Osteoblast (primary cell): ENCODE results near the gene NKD2. TPM values are rescaled to one million over a fixed set of nuclear protein-coding genes. Genes with fewer than 3 reads are reported as not detected.

Source experiments
- DNase-seq: peaks from one replicate; pipeline ENCODE4 v3.0.0; 2011; ENCODE audit warnings: low spot score, mixed read lengths; ENCODE audit not compliant: insufficient read length; ENCODE audit errors: missing footprints
- H2AFZ ChIP-seq: 2 replicates; pipeline ENCODE4 v1.6.0; 2011; ENCODE audit warnings: mild to moderate bottlenecking, low read length
- H3K27ac ChIP-seq: 2 replicates; pipeline ENCODE4 v1.5.1; 2011; ENCODE audit warnings: mild to moderate bottlenecking, low read depth, low read length, moderate library complexity
- H3K27me3 ChIP-seq: 2 replicates; pipeline ENCODE4 v1.6.0; 2012; ENCODE audit warnings: mild to moderate bottlenecking, control low read depth, inconsistent platforms, low read length, moderate library complexity; ENCODE audit not compliant: insufficient read depth
- H3K36me3 ChIP-seq: 2 replicates; pipeline ENCODE4 v1.5.1; 2011; ENCODE audit warnings: mild to moderate bottlenecking, low read length, control low read depth, moderate library complexity; ENCODE audit not compliant: insufficient read depth
- H3K4me1 ChIP-seq: 2 replicates; pipeline ENCODE4 v1.5.1; 2011; ENCODE audit warnings: mild to moderate bottlenecking, low read length, control low read depth, moderate library complexity; ENCODE audit not compliant: insufficient read depth
- H3K4me2 ChIP-seq: 2 replicates; pipeline ENCODE4 v1.6.0; 2011; ENCODE audit warnings: mild to moderate bottlenecking, low read length; ENCODE audit not compliant: insufficient read depth
- H3K4me3 ChIP-seq: fragments of 200-600 bp; sonication (generic); 3 replicates; pipeline ENCODE4 v1.5.1; 2012; ENCODE audit warnings: mild to moderate bottlenecking, low read length, inconsistent platforms; ENCODE audit not compliant: insufficient read depth
- H3K79me2 ChIP-seq: 2 replicates; pipeline ENCODE4 v1.6.0; 2012; ENCODE audit warnings: mild to moderate bottlenecking, low read length, control low read depth, inconsistent platforms; ENCODE audit not compliant: insufficient read depth
- H3K9me3 ChIP-seq: 2 replicates; pipeline ENCODE4 v1.5.1; 2011; ENCODE audit warnings: low read depth, low read length, control low read depth
- H4K20me1 ChIP-seq: 2 replicates; pipeline ENCODE4 v1.6.0; 2012; ENCODE audit warnings: mild to moderate bottlenecking, low read length, control low read depth; ENCODE audit not compliant: insufficient read depth
- total RNA-seq: library from RNA; depleted of rRNA; stranded (reverse); fragments of >200 nt; gene quantifications from 2 replicates; pipeline ENCODE4 v1.2.3, GENCODE V29; 2012
- TF ChIP-seq, protein P1 (sequence below): IDR thresholded peaks from 2 replicates; pipeline ENCODE4 v1.5.1; 2011; ENCODE audit warnings: mild to moderate bottlenecking, low read depth, low read length, moderate library complexity; ENCODE audit errors: extremely low read depth

The NKD2 gene
- total RNA-seq, 1 donor: under 0.01 TPM

DNA sequence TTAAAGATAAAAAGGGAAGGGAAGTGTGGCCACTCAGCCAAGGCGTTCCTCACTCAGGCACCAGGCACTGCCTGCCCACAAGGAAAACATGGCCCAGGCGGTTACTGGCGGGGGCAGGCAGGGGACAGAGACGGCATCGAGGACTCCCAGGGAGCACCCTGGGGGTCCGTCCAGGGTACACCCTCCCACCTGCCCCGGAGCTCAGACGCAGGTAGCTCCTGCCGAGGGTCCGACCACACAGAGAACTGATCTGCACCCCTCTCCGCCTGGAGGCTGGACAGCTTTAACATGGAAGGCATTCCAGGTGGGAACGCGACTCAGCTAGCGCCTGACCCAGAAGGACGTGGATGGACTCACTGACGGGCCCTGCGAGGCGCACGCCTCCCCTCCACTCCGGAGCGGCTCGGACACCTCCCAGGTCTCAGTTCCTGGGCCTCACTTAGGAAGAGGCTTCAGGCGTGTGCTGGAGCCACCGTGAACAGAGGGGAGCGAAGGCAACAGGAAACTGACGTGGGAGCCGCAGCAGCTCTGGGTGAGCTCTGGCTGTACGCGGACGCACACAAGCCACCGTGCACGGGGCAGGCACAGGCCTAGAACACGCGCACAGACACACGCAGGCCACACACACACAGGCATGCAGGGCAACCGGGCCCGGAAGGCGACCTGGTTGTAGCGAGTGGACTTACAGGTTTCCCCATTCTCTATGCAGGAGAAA, 47.5 kb downstream of the NKD2 start:
- Histone ChIP-seq H3K79me2 (no peaks in the 10 kb centered on the region), H2AFZ (no peak overlapping the region), H3K27me3 (no peaks in the 10 kb centered on the region), H3K9me3 (no peaks in the 10 kb centered on the region), H4K20me1 (no peaks in the 10 kb centered on the region), H3K27ac (no peak overlapping the region), H3K4me2 (no peak overlapping the region), H3K4me1 (no peaks in the 10 kb centered on the region), H3K36me3 (no peaks in the 10 kb centered on the region), H3K4me3 (no peak overlapping the region)
- peak; percentile 88 for DNase-seq
- TF ChIP-seq, protein P1, sequence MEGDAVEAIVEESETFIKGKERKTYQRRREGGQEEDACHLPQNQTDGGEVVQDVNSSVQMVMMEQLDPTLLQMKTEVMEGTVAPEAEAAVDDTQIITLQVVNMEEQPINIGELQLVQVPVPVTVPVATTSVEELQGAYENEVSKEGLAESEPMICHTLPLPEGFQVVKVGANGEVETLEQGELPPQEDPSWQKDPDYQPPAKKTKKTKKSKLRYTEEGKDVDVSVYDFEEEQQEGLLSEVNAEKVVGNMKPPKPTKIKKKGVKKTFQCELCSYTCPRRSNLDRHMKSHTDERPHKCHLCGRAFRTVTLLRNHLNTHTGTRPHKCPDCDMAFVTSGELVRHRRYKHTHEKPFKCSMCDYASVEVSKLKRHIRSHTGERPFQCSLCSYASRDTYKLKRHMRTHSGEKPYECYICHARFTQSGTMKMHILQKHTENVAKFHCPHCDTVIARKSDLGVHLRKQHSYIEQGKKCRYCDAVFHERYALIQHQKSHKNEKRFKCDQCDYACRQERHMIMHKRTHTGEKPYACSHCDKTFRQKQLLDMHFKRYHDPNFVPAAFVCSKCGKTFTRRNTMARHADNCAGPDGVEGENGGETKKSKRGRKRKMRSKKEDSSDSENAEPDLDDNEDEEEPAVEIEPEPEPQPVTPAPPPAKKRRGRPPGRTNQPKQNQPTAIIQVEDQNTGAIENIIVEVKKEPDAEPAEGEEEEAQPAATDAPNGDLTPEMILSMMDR: no peak

DNA sequence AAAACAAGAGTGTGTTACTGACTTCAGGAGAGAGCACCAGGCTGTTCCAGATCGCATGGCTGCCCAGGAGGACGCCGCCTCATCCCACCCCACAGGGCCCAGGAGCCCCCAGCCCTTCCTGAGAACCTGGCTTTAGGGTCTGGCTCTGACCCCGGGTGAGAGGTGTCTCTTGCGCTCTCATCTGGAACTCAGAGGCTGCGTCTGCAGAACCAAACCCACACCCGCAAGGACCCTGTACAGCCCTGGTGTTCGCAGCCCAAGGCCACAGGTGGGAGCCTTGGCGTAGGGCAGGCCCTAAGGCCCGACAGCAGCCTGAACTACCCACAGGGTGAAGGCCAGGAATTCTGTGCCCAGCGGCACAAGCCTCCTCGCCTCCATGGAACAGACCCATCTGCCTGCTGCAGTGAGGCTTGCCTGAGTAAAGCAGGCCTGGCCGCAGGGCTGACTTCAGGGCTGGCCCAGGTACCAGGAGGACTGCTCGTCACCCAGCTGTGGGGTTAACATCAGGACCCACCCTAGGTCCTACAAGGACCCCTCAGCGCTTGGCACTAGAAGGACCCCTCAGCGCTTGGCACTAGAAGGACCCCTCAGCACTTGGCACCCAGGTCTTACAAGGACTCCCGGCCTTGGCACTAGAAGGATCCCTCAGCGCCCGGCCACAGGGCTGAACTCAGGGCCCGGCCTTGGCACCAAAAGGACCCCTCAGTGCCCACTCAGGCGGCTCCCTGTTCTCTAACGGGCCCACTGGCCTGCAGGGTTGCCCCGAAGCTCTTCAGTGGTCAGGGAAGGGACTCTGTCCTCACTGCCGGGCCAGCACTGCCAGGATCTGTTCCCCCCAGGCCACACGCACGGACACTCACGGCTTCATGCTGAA, 48.2 kb downstream of the NKD2 start:
- H3K27ac ChIP-seq: no peak overlapping the region
- H4K20me1 ChIP-seq: no peaks in the 10 kb centered on the region
- H3K79me2 ChIP-seq: no peaks in the 10 kb centered on the region
- peak; percentile 91 for DNase-seq
- no peaks in the 10 kb centered on the region for H3K4me1 ChIP-seq
- H3K27me3 ChIP-seq: no peaks in the 10 kb centered on the region
- H3K4me3 ChIP-seq: no peak overlapping the region
- H2AFZ ChIP-seq: no peak overlapping the region
- H3K4me2 ChIP-seq: no peak overlapping the region
- no peaks in the 10 kb centered on the region for H3K36me3 ChIP-seq
- no peaks in the 10 kb centered on the region for H3K9me3 ChIP-seq
- TF ChIP-seq, protein P1: no peak

DNA sequence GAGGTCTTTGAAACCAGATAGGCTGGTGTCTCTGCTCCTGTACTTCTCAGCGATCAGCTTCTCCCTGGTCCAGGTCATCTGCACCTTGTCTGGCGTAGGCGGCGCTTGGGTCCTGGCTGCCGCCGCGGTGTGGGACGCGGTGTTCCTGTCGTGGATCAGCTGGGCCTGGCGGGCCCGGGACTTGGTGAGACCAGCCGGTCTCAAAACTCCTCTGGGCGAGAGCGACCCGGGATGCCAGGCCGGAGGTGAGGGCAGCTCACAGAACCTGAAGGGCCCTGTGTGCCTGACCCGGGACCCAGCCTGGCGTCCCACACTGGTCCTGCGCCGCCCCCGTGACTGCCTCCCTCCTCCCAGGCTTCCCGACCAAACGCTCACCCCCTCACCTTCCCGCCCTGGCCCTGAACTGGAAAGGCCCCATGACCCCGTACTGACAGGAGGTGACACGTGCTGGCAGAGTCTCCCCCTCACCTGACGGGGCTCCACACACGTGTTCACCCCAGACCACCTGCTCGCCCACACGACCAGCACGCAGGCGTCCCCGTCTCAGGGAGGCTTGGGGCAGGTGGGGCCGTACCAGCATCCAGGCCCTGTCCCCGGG, 49.0 kb downstream of the NKD2 start:
- Histone ChIP-seq H3K27me3 (no peaks in the 10 kb centered on the region), H3K9me3 (no peaks in the 10 kb centered on the region), H3K27ac (no peak overlapping the region), H2AFZ (no peak overlapping the region), H3K79me2 (no peaks in the 10 kb centered on the region), H3K4me2 (no peak overlapping the region), H3K4me3 (no peak overlapping the region), H4K20me1 (no peaks in the 10 kb centered on the region), H3K36me3 (no peaks in the 10 kb centered on the region), H3K4me1 (no peaks in the 10 kb centered on the region)
- TF ChIP-seq, protein P1: no peak
- peak; percentile 75 for DNase-seq
